Measurements from ENCODE around the gene NFATC1. TPM values are rescaled to one million over a fixed set of nuclear protein-coding genes. Genes with fewer than 3 reads are reported as not detected.

Gene NFATC1
- total RNA-seq, 4 donors from 2014 or later: 13.1 to 21.3 (median 16.2) TPM

DNA sequence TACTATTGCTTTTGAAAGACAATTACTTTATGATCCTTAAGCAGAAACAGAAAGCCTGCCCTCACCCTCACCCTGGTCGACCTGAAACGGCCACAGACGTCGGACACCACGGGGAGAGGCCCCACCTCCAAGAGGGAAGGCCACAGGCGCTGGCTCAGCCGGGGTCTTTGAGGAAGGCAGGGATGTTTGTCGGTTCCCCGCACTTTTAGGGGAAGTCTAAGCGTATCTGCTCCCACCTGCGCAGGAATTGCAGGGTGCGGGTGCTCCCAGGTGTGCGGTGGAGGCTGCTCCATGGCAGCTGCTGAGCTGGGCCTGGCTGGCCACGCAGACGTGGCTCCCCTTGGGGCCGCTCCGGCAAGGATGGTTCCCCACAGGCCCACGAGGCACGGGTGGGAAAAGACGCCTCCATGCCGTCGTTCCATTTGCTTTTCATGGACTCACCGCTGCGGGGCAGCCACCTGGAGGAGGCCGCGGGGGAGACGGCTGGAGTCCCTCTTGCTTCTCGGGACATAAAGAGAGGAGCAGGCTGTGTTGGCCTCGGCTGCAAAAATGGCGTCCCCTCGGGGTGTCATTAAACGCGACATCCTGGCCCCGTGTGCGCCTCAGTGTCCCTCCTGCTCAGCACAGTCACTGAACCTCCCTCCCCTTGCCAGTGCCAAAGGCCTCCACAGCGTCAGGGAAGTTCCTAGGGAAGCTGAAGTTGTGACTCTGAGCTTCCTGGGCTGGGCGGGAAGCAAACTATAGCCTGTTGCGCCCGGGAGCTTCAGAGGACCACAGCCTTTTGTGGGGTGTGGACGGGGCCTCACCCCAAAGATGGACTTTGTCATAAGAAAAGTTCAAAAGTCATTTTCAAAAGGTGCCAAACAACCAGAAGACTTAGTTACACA, 63.4 kb downstream of the NFATC1 start:
- Histone ChIP-seq H3K36me3 (peaks cover 0 to 71% of the 10 kb centered on the region in 2 donors), H3K27me3 (no peaks in the 10 kb centered on the region), H3K27ac (peak overlapping the region in 3 of 4 donors; percentile 69 to 89 (median 82)), H3K4me1 (peaks cover 0 to 28% (median 22%) of the 10 kb centered on the region in 3 donors), H3K4me3 (peak overlapping the region in 1 of 2 donors; percentile 3), H3K9me3 (no peaks in the 10 kb centered on the region)
- TF ChIP-seq POLR2A (IDR thresholded peaks at IDR 0.05): no peak
- no peak for TF ChIP-seq POLR2AphosphoS5 (IDR thresholded peaks at IDR 0.05)
- TF ChIP-seq EP300 (IDR thresholded peaks at IDR 0.05): no peak
- TF ChIP-seq, protein P1, sequence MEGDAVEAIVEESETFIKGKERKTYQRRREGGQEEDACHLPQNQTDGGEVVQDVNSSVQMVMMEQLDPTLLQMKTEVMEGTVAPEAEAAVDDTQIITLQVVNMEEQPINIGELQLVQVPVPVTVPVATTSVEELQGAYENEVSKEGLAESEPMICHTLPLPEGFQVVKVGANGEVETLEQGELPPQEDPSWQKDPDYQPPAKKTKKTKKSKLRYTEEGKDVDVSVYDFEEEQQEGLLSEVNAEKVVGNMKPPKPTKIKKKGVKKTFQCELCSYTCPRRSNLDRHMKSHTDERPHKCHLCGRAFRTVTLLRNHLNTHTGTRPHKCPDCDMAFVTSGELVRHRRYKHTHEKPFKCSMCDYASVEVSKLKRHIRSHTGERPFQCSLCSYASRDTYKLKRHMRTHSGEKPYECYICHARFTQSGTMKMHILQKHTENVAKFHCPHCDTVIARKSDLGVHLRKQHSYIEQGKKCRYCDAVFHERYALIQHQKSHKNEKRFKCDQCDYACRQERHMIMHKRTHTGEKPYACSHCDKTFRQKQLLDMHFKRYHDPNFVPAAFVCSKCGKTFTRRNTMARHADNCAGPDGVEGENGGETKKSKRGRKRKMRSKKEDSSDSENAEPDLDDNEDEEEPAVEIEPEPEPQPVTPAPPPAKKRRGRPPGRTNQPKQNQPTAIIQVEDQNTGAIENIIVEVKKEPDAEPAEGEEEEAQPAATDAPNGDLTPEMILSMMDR (IDR thresholded peaks at IDR 0.05): no peak
- ATAC-seq: no peak
- 70% methylated on average over 2 of the region's 40 CpGs for WGBS, 2 donors (ENCODE audit: low coverage in 1 of 2)

DNA sequence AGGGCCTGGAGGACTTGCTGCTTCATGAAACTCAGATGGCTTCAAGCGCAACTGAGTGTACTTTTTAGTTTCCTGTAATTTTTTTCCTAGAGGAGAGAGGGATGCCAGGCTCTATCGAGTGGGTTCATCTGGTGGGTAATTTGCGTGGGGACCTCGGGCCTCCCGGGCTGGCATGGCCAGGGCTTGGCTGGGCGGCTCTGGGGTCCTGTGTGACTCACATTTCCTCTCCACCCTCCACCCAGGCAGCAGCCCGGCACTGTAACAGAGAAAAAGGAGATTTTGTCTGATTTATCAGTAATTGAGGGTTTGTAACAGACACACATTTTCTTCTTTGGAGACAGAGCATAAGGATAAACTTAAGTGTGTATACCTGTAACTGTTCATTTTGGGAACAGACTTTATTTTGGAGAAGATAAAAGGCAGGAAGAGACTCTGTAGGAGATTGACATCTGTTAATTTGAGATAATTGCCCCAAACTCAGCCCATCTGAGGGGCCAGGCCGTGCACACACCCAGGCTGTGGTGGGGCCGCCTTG, 64.3 kb downstream of the NFATC1 start:
- H3K4me1 ChIP-seq: peaks cover 0 to 24% (median 20%) of the 10 kb centered on the region in 3 donors
- H3K27me3 ChIP-seq: no peaks in the 10 kb centered on the region
- WGBS, 2 donors (ENCODE audit: low coverage in 1 of 2): 52 to 85% methylated on average over 3 of the region's 9 CpGs
- peaks cover 0 to 62% of the 10 kb centered on the region in 2 donors for H3K36me3 ChIP-seq
- H3K27ac ChIP-seq: peak overlapping the region in 3 of 4 donors; percentile 69 to 89 (median 82)
- TF ChIP-seq POLR2AphosphoS5 (IDR thresholded peaks at IDR 0.05): no peak
- TF ChIP-seq EP300 (IDR thresholded peaks at IDR 0.05): no peak
- TF ChIP-seq POLR2A (IDR thresholded peaks at IDR 0.05): no peak
- TF ChIP-seq, protein P1 (IDR thresholded peaks at IDR 0.05): no peak
- ATAC-seq: no peak
- no peak overlapping the region for H3K4me3 ChIP-seq
- H3K9me3 ChIP-seq: no peaks in the 10 kb centered on the region

DNA sequence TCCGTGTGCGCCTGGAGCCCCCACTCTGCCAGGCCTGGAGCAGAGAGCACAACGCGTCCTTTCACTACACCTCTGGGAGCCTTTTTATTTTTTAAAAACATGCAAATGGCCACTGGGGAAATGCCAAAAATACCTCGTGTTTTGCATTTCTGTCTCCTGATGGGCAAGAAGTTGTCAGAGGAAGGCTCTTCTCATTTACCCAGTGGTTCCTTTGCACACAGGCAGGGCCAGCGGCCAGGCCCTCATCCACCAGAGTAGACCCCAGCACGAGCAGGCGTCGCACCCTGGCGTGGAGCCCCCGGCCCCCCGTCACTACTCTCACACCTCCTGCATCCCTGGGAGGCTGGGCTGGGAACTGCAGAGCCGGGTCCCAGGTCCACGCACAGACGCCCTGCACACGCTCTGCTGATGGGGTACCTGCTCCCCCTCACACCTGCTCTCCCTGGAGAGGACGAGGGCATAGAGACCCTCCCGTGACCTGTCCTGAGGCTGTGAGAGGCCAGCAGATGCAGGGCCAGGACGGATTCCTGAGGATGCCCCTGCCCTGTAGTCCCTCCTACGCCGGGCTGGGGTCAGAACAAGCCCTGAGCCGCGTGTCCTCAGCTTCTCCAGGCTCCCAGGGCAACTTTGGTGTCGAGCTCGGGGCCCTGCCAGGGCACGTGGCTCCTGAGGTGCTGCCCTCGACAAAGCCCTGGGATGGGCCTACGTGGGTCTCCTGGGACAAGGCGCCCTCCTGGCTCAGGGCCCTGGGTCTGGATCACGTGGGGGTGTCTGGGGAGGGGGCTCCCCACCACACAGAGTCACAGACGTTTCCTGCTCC, 65.0 kb downstream of the NFATC1 start:
- no peaks in the 10 kb centered on the region for H3K27me3 ChIP-seq
- H3K27ac ChIP-seq: peak overlapping the region in 2 of 4 donors; percentile 82 to 89
- H3K4me3 ChIP-seq: no peak overlapping the region
- H3K4me1 ChIP-seq: peaks cover 0 to 31% (median 22%) of the 10 kb centered on the region in 3 donors
- TF ChIP-seq EP300 (IDR thresholded peaks at IDR 0.05) (no peak), POLR2A (IDR thresholded peaks at IDR 0.05) (no peak), POLR2AphosphoS5 (IDR thresholded peaks at IDR 0.05) (no peak)
- TF ChIP-seq, protein P1 (IDR thresholded peaks at IDR 0.05): no peak
- no peaks in the 10 kb centered on the region for H3K9me3 ChIP-seq
- H3K36me3 ChIP-seq: peaks cover 0 to 56% of the 10 kb centered on the region in 2 donors
- 27 to 72% methylated on average over 4 to 5 of the region's 31 CpGs for WGBS, 2 donors (ENCODE audit: low coverage in 1 of 2)
- no peak for ATAC-seq

DNA sequence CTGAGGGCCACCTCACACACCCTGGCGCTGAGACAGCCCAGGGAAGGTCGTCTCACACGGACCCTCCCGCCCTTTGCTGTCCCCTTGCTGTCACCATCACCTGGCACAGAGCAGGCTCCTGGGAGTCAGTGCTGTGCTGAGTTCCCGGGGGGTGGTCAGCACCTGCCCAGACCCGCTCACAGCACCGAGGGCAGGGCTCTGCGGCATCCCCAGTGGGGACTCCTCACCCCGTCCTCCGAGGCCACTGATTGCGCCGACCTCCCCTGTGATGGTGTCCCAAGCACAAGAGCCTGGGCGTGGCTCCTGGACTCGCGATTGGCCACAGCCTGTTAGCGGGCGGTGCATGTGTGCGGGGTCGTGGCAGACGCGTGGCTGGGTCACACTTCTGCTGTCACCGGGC, 65.9 kb downstream of the NFATC1 start:
- Histone ChIP-seq H3K9me3 (no peaks in the 10 kb centered on the region), H3K27me3 (no peaks in the 10 kb centered on the region), H3K27ac (peak overlapping the region in 1 of 4 donors; percentile 82), H3K36me3 (peaks cover 0 to 52% of the 10 kb centered on the region in 2 donors), H3K4me1 (peaks cover 0 to 34% (median 24%) of the 10 kb centered on the region in 3 donors), H3K4me3 (no peak overlapping the region)
- WGBS, 2 donors (ENCODE audit: low coverage in 1 of 2): no CpG with 5 or more reads among the region's 22 CpGs
- ATAC-seq: no peak
- TF ChIP-seq EP300 (IDR thresholded peaks at IDR 0.05) (no peak), POLR2AphosphoS5 (IDR thresholded peaks at IDR 0.05) (no peak), POLR2A (IDR thresholded peaks at IDR 0.05) (no peak)
- TF ChIP-seq, protein P1 (IDR thresholded peaks at IDR 0.05): no peak
